ENCODE results near the gene CAMK4.

GRCh38 chr5:111377306-111377705, 153.1 kb downstream of the CAMK4 start:
- no peak for TF ChIP-seq CTCF (optimal IDR thresholded peaks at IDR 0.05 in 1 of 3, IDR thresholded peaks at IDR 0.05 in 1 of 3, conservative IDR thresholded peaks at IDR 0.05 in 1 of 3; ENCODE audit: extremely low read depth in 1 of 3, insufficient read depth in 2 of 3, low read length in 3 of 3)
- no peak for TF ChIP-seq EZH2 (IDR thresholded peaks at IDR 0.05; ENCODE audit: low read length)

Measured in keratinocyte (primary cell).